Superior temporal gyrus (tissue), 1 donor: ENCODE measurements around the gene SMOC1.

Experiments used
- DNase-seq: peaks from one replicate; pipeline ENCODE4 v3.0.0-alpha.2; 2016; ENCODE audit errors: extremely low spot score

Gene SMOC1

DNA sequence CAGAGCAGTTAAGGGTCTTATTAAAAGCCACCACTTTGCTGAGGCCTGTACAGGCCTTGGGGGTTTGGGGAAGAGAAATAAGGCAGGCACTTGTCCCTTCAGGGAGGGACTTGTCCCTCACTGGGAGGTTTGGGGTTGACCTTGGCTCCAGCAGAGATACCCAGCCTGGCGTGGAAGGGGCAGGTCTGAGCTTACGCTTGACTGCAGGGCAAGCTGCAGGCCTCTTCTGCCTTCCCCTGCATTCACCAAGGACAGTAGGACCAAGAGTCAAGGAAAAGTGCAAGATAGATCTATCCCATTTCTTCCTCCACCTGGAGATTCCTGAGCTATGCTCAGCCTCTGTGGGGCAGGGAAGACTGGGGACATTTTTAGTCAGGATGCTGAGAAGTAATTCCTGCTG is 154.3 kb downstream of the SMOC1 start:
- DNase-seq: no peak

GRCh38 chr14:70034257-70034656 is 155.0 kb downstream of the SMOC1 start:
- no peak for DNase-seq

GRCh38 chr14:70036665-70037064 is 157.4 kb downstream of the SMOC1 start:
- no peak for DNase-seq

DNA sequence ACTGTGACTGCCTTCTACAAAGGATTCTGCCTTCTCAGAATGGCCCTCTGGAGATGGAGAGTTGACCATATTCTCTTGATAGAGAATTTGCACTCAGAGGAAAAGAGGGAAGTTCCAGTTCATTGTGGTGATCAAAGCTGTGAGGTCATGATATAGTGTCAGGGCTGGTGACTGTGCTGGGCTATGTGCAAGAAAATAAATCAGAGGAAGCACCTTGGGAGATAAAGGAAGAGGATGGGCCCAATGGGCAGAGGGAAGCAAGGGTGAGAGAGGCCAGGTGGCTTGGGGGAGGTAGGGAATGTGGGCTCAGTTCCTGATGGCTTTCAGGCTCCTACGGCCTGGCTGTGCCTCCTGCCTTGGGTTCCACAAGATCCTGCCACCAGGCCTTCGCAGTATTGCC is 163.8 kb downstream of the SMOC1 start:
- no peak for DNase-seq

GRCh38 chr14:70045310-70045709 is 166.1 kb downstream of the SMOC1 start:
- DNase-seq: no peak

DNA sequence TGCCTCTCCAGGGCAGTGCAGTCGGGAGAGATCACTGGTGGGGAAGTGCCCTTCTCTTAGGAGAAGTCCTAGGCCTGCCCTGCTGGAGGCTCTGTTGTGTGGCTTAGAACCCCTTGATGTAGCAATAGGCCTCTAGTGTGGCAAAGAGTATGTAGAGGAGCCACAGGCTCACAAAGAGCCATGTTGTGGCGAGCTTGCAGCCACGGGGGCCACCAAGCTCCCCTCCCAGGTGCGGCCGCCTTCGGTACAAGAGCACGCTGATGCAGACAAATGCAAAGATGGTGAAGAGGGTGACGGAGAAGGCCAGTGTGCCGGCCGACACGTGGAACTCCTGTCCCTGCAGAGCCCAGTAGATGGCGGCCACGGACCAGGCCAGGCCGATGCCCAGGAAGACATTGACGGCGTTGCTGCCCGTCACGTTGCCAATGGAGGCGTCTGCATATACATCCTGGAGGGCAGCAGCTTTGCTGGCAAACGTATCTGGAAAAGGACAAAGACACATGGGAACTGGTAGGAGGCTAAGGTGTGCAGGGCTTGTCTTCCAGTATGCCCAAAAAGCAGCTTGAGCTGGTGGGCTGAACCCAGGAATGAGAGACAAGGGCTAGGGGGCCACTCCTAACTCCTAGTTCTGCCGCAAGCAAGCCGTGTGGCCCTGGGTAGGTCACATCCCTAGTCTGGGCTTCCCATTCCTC is 166.8 kb downstream of the SMOC1 start:
- DNase-seq: peak; percentile 74

- no peak for DNase-seq
Measured at GRCh38 chr14:70047598-70048312, 168.5 kb downstream of the SMOC1 start.

GRCh38 chr14:70048313-70048654 is 169.1 kb downstream of the SMOC1 start:
- no peak for DNase-seq

GRCh38 chr14:70049605-70050004 is 170.4 kb downstream of the SMOC1 start:
- no peak for DNase-seq

DNA sequence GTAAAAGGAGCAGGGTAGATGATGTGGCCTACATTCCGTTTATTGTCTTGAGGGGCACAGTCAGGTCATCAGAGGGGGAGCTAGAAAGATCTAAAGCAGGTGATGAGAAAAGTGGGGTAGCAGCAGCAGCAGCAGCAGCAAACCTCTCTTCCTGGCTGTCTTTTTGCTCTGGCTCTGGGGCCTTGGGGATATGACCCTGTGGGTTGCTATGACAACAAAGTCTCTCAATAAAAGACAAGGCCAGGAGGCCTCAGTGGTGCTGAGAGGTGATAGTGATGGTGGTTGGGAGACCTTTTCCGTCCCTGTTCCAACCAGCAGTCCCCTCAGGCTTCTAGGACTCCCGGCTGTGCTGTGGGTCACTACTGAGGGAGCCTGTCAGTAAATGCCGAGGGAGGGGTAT is 170.9 kb downstream of the SMOC1 start:
- no peak for DNase-seq

- DNase-seq: no peak
Measured at GRCh38 chr14:70052990-70053389, 173.8 kb downstream of the SMOC1 start.

- no peak for DNase-seq
Measured at GRCh38 chr14:70057519-70058136, 178.4 kb downstream of the SMOC1 start.

- no peak for DNase-seq
Measured at GRCh38 chr14:70059545-70059944, 180.3 kb downstream of the SMOC1 start.

GRCh38 chr14:70061108-70061507 is 181.9 kb downstream of the SMOC1 start:
- DNase-seq: no peak

- no peak for DNase-seq
Measured at GRCh38 chr14:70064136-70064865, 185.1 kb downstream of the SMOC1 start.

GRCh38 chr14:70067810-70068209 is 188.6 kb downstream of the SMOC1 start:
- DNase-seq: no peak

DNA sequence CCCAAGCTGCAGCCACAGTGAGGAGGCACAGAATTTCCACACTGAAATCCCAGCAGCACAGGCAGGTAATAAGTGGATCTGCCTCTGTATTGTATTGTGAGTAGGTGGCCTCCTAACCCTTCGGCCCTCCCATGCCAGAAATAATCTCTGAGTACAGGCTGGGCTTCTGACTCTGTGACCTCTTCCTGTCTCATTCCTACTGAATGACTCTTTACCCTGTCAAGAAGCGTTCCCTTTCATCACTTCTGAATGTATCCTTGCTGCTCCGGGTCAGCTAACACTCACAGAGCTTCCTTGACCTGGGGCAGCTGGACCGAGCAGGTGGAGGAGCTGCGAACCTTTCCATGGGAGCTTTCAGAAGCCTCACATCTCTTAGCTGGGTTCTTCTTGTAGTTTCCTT is 190.0 kb downstream of the SMOC1 start:
- DNase-seq: no peak

DNA sequence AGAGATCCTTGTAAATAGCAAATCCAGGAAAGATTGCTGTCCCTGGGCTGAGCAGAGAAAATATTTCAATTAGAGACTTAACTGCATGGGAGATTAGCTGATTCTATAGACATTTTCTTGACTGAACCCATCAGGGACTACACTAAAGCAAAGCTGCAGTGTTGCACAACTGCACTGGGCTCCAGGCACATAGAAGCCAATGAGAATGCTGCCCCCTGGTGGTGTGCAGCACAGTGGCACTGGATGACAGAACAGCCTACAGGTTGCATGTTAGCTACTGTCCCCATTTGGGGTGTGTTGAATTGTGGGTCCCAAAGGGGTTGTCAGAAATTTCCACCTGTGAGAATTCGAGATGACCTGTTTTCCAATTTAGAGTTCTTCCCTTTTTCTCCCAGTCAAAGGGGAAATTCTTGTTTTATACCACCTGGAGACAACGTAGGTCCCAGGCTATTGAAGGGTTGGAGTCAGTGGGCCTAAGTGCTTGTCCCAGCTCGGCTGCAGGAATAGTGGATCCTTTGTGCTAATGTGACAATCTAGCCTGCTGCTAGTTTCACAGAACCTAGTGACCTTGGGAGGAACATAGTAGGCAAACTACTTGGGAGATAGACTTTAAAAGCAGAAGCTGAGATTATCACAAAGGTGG is 194.8 kb downstream of the SMOC1 start:
- DNase-seq: peak; percentile 81

DNA sequence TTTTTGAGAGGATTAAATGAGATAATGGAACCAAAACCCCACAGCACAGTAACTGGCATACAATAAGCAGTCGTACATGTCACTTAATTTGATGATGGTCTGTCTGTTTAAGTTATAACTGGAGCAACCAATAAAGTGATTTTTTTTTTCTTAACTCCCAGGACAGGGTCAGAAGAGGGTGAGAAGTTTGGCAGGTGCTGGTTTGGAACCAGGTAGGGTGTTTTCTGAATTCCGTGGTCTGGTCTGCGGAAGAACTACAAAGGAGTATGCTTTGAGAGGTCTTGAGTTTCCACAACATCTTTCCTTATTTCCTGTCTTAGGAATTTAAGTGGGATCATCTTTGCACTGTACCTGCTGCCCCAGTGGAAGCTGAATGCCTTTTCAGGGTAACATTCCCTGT is 197.8 kb downstream of the SMOC1 start:
- no peak for DNase-seq

- no peak for DNase-seq
Measured at GRCh38 chr14:70077720-70078119, 198.5 kb downstream of the SMOC1 start.

GRCh38 chr14:70078329-70078728 is 199.1 kb downstream of the SMOC1 start:
- DNase-seq: no peak

- peak; percentile 42 for DNase-seq
Measured at GRCh38 chr14:70080076-70080475, 200.9 kb downstream of the SMOC1 start.
